HepG2 (cell line): ENCODE data around the gene VAPB. TPM values are rescaled to one million over a fixed set of nuclear protein-coding genes. Genes with fewer than 3 reads are reported as not detected.

Source experiments
- ATAC-seq: fragments of 200-7000 bp; cut with Tn5 transposase; 3 replicates; pipeline ENCODE4 v1.9.1; 2020; ENCODE audit warnings: mild to moderate bottlenecking, moderate library complexity
- BruUV-seq: library from RNA; stranded (reverse); fragments of 400-500 nt; replicated peaks from 2 replicates; lab custom pipeline; 2021; lab: Mats Ljungman, UMichigan
- CTCF ChIA-PET: fragments of 300-600 bp; formaldehyde crosslinking; extraction: SDS; loops from one replicate; lab custom pipeline; 2021; ENCODE audit warnings: low total read pairs, inconsistent platforms, low intra/inter-chr PET ratio; lab: Yijun Ruan, JAX
- POLR2A ChIA-PET: fragments of 350-600 bp; sonication (Branson Sonifier 250); formaldehyde crosslinking; loops from one replicate; lab custom pipeline; 2020; ENCODE audit warnings: antibody characterized with exemption, inconsistent platforms; lab: Yijun Ruan, JAX
- DNase-seq: peaks from one replicate; pipeline ENCODE4 v3.0.0-alpha.2; 2015; ENCODE audit warnings: low spot score
- FAIRE-seq: peaks from 3 replicates; lab custom pipeline; 2011; peaks lifted over from hg19 to GRCh38; lab: Jason Lieb, UNC
- H2AFZ ChIP-seq: one replicate; pipeline ENCODE4 v1.6.1; 2011; ENCODE audit warnings: low read length, inconsistent platforms
- H3K27ac ChIP-seq: fragments of 300-600 bp; 3 replicates; pipeline ENCODE4 v1.8.0; 2011; ENCODE audit warnings: mixed run types, mild to moderate bottlenecking, mixed read lengths, low read length, inconsistent platforms; ENCODE audit not compliant: insufficient read depth; ENCODE audit errors: extremely low read length
- H3K27me3 ChIP-seq, 2 experiments: fragments of 200-600 bp in 1 of 2; 2 replicates in 1 of 2; 3 replicates in 1 of 2; pipeline versions ENCODE4 v1.6.0 to v1.8.0; 2011; ENCODE audit warnings: low read length in 2 of 2, mild to moderate bottlenecking in 2 of 2, moderate library complexity in 2 of 2, inconsistent platforms in 1 of 2; ENCODE audit not compliant: insufficient read depth in 2 of 2, control insufficient read depth in 1 of 2
- H3K36me3 ChIP-seq, 2 experiments: fragments of 200-600 bp in 1 of 2; replicated peaks in 1 of 2; 2 replicates in 1 of 2; 3 replicates in 1 of 2; pipeline versions ENCODE4 v1.5.1 to v1.8.0; 2011; ENCODE audit warnings: low read length in 2 of 2, inconsistent platforms in 1 of 2; ENCODE audit not compliant: insufficient read depth in 2 of 2, control insufficient read depth in 1 of 2
- H3K4me1 ChIP-seq: 2 replicates; pipeline ENCODE4 v1.5.1; 2012; ENCODE audit warnings: low read length, inconsistent platforms; ENCODE audit not compliant: insufficient read depth
- H3K4me2 ChIP-seq: 2 replicates; pipeline ENCODE4 v1.6.0; 2011; ENCODE audit warnings: low read depth, low read length, inconsistent platforms
- H3K4me3 ChIP-seq, 3 experiments: fragments of 200-600 bp in 1 of 3; sonication (generic), shearing (Covaris generic) in 1 of 3; replicated peaks in 1 of 3; 2 replicates each; pipeline ENCODE4 v1.5.1; 2011 to 2016; ENCODE audit warnings: low read length in 3 of 3, inconsistent platforms in 2 of 3, low read depth in 2 of 3, mild to moderate bottlenecking in 2 of 3, control low read depth in 1 of 3, mixed read lengths in 1 of 3; ENCODE audit not compliant: insufficient read depth in 1 of 3
- H3K79me2 ChIP-seq: one replicate; pipeline ENCODE4 v1.6.1; 2011; ENCODE audit warnings: low read length, inconsistent platforms; ENCODE audit not compliant: insufficient read depth
- H3K9ac ChIP-seq: 2 replicates; pipeline ENCODE4 v1.6.0; 2011; ENCODE audit warnings: mild to moderate bottlenecking, low read depth, low read length, inconsistent platforms; ENCODE audit not compliant: insufficient read depth
- H3K9me3 ChIP-seq: 2 replicates; pipeline ENCODE4 v1.5.1; 2012; ENCODE audit warnings: mild to moderate bottlenecking, low read length
- H4K20me1 ChIP-seq: 2 replicates; pipeline ENCODE4 v1.6.0; 2011; ENCODE audit warnings: inconsistent platforms, mild to moderate bottlenecking, low read length, moderate library complexity; ENCODE audit not compliant: insufficient read depth
- CTCF ChIP-seq: sonication (generic); formaldehyde crosslinking; IDR thresholded peaks from 2 replicates; pipeline ENCODE4 v1.5.0; 2020; ENCODE audit warnings: mild to moderate bottlenecking, missing genetic modification reagents, moderate library complexity
- FOSL2 ChIP-seq: sonication (generic); formaldehyde crosslinking; IDR thresholded peaks from 2 replicates; pipeline ENCODE4 v1.4.0; 2020; ENCODE audit warnings: missing genetic modification reagents
- KDM5B ChIP-seq: sonication (generic); formaldehyde crosslinking; IDR thresholded peaks from 2 replicates; pipeline ENCODE4 v1.4.0; 2020; ENCODE audit warnings: missing genetic modification reagents, mild to moderate bottlenecking, borderline replicate concordance
- ZMYM3 ChIP-seq: sonication (generic); formaldehyde crosslinking; IDR thresholded peaks from 2 replicates; pipeline ENCODE4 v1.5.1; 2020; ENCODE audit warnings: mild to moderate bottlenecking, missing genetic modification reagents
- ZNF687 ChIP-seq: sonication (generic); formaldehyde crosslinking; IDR thresholded peaks from 2 replicates; pipeline ENCODE4 v1.5.1; 2020; ENCODE audit warnings: mild to moderate bottlenecking, missing genetic modification reagents, moderate library complexity
- WGBS: methylation state at CpG from one replicate; pipeline ENCODE4 v1.1.6; 2017; ENCODE audit warnings: low lambda C conversion rate; 5-methylcytosine and 5-hydroxymethylcytosine counted together
- in situ Hi-C: cut with HindIII; loops from 2 replicates; pipeline ENCODE4 v1.10.0; 2017; ENCODE audit warnings: low pct_unique_long_range_greater_than_20kb; ENCODE audit not compliant: extremely low pct_ligation_motif_present
- intact Hi-C: fragments of 100-400 bp; cut with micrococcal nuclease; formaldehyde crosslinking; loops from one replicate; pipeline ENCODE4 v1.10.0; 2022; ENCODE audit not compliant: unreplicated experiment
- polyA plus RNA-seq, 8 experiments: library from polyadenylated mRNA; depleted of rRNA in 3 of 8; stranded (reverse) in 7 of 8; unstranded in 1 of 8; fragments of >200 nt; fragmentation: Illumina TruSeq in 4 of 8; extraction: Trizol in 4 of 8; gene quantifications; 2 replicates each; pipeline versions ENCODE4 v1.2.1 to v1.2.3, GENCODE V29; 2011 to 2016; ENCODE audit warnings: low read depth in 4 of 8, missing spikeins in 1 of 8, mixed read lengths in 1 of 8; ENCODE audit not compliant: insufficient read depth in 1 of 8
- total RNA-seq, 5 experiments: library from RNA; depleted of rRNA; stranded (reverse); fragments of >200 nt; fragmentation: Illumina TruSeq; extraction: Trizol; gene quantifications; 2 replicates each; pipeline ENCODE4 v1.2.3, GENCODE V29; 2016; ENCODE audit warnings: low read depth in 1 of 5

Gene VAPB
- total and polyA plus RNA-seq, 2 of the 13 experiments (the other 11 are each of a cell fraction or from before 2014, with no cell fraction given): 18.6 to 48.5 TPM

GRCh38 chr20:58471193-58472164 is 82.5 kb downstream of the VAPB start:
- peak; percentile 40 for ATAC-seq
- CTCF ChIA-PET: no interaction called here
- 32% methylated on average over 21 of the region's 26 CpGs for WGBS

More at GRCh38 chr20:58471193-58472164, 82.5 kb downstream of the VAPB start:
- Histone ChIP-seq H3K4me1 (no peaks in the 10 kb centered on the region), H2AFZ (no peak overlapping the region), H3K27me3 (peaks cover 0 to 29% of the 10 kb centered on the region in 2 experiments; a peak in 4 of 5 replicates), H3K27ac (no peak overlapping the region), H3K4me3 (no peak overlapping the region), H3K79me2 (no peaks in the 10 kb centered on the region)
- in situ Hi-C loops: no loop called here
- no TSS peak for BruUV-seq
- POLR2A ChIA-PET: no interaction called here
- intact Hi-C loops: no loop called here
- DNase-seq: no peak
- TF ChIP-seq CTCF (CRISPR knock-in tag) (0 out of 2 replicates have a peak, but pooled peaks have one; percentile 13), KDM5B (CRISPR knock-in tag) (0 out of 2 replicates have a peak, but pooled peaks have one; percentile 24), ZNF687 (CRISPR knock-in tag) (peak; percentile 19; the same call in 1 of the 2 replicates), FOSL2 (CRISPR knock-in tag) (no peak), ZMYM3 (CRISPR knock-in tag) (no peak)
- TF ChIP-seq, all 625 proteins: peak for 3
- H3K4me2 ChIP-seq: no peak overlapping the region
- FAIRE-seq: no peak
- no peaks in the 10 kb centered on the region for H3K9me3 ChIP-seq
- H3K36me3 ChIP-seq: no peaks in the 10 kb centered on the region
- no peaks in the 10 kb centered on the region; the same call in 1 of the 2 replicates for H4K20me1 ChIP-seq
- no peak overlapping the region for H3K9ac ChIP-seq
